OCI-LY3 (cell line): ENCODE measurements around the gene PRDX6.
"Not testable (repeated sequence)": the region's sequence is repeated elsewhere in the genome, so short reads cannot be mapped to it uniquely, and the experiment has no call there.

Experiments used
- H2AFZ ChIP-seq: fragments of 200-600, 300-600 bp; shearing (Covaris generic); 2 replicates; pipeline ENCODE4 v1.6.0; 2014; ENCODE audit warnings: antibody characterized with exemption, low read depth, low read length
- H3K27ac ChIP-seq: fragments of 200-600, 300-600 bp; sonication (generic); 2 replicates; pipeline ENCODE4 v1.5.1; 2014; ENCODE audit warnings: mild to moderate bottlenecking, low read length, moderate library complexity, mixed read lengths
- H3K27me3 ChIP-seq: fragments of 200-600, 300-600 bp; sonication (generic); 2 replicates; pipeline ENCODE4 v1.6.1; 2014; ENCODE audit warnings: low read depth, low read length, mixed read lengths
- H3K36me3 ChIP-seq: fragments of 200-600, 300-600 bp; sonication (generic); replicated peaks from 2 replicates; pipeline ENCODE3; 2014; ENCODE audit warnings: low read depth, low read length, mixed read lengths
- H3K4me1 ChIP-seq: fragments of 300-600, 200-600 bp; sonication (generic); 2 replicates; pipeline ENCODE4 v1.6.1; 2014; ENCODE audit warnings: low read length, mixed read lengths
- H3K4me2 ChIP-seq: fragments of 200-600, 300-600 bp; sonication (generic); 2 replicates; pipeline ENCODE4 v1.6.1; 2014; ENCODE audit warnings: low read length, mixed read lengths
- H3K4me3 ChIP-seq: fragments of 300-600, 200-600 bp; sonication (generic); 2 replicates; pipeline ENCODE4 v1.5.1; 2014; ENCODE audit warnings: antibody characterized with exemption, mild to moderate bottlenecking, low read length, moderate library complexity
- H3K79me2 ChIP-seq: fragments of 300-600, 200-600 bp; shearing (Covaris generic); 2 replicates; pipeline ENCODE4 v1.6.1; 2014; ENCODE audit warnings: mild to moderate bottlenecking, low read length, mixed read lengths
- H3K9ac ChIP-seq: fragments of 300-600, 200-600 bp; shearing (Covaris generic); 2 replicates; pipeline ENCODE4 v1.6.0; 2014; ENCODE audit warnings: mild to moderate bottlenecking, low read length, moderate library complexity
- H3K9me3 ChIP-seq: fragments of 200-600, 300-600 bp; shearing (Covaris generic); 2 replicates; pipeline ENCODE4 v1.6.1; 2014; ENCODE audit warnings: low read length, mixed read lengths; ENCODE audit not compliant: insufficient read depth
- H4K20me1 ChIP-seq: fragments of 200-600, 300-600 bp; sonication (generic); 2 replicates; pipeline ENCODE4 v1.6.1; 2016; ENCODE audit warnings: low read length, mixed read lengths; ENCODE audit not compliant: insufficient read depth
- CTCF ChIP-seq: fragments of 200-600, 300-600 bp; sonication (generic); IDR thresholded peaks from 2 replicates; pipeline ENCODE4 v1.5.1; 2014; ENCODE audit warnings: antibody characterized with exemption, low read length, low read depth
- EZH2phosphoT487 ChIP-seq: fragments of 200-600 bp; shearing (Covaris generic); IDR thresholded peaks from 2 replicates; pipeline ENCODE4 v1.6.1; 2018; ENCODE audit warnings: antibody characterized with exemption, mixed run types, low read depth

The PRDX6 gene

GRCh38 chr1:173474097-173474779 lies 2.9 kb upstream of the PRDX6 start:
- H4K20me1 ChIP-seq, result peaks cover 10% of the 10 kb centered on the region
- H3K27ac ChIP-seq, result no peak overlapping the region
- peaks cover 5% of the 10 kb centered on the region; the same call in 1 of the 2 replicates for H3K9me3 ChIP-seq
- H2AFZ ChIP-seq, result no peak overlapping the region
- H3K36me3 ChIP-seq, result peaks cover 14% of the 10 kb centered on the region
- H3K27me3 ChIP-seq, result no peaks in the 10 kb centered on the region
- peaks cover 26% of the 10 kb centered on the region for H3K79me2 ChIP-seq
- H3K9ac ChIP-seq, result no peak overlapping the region
- peaks cover 22% of the 10 kb centered on the region for H3K4me1 ChIP-seq
- no peak overlapping the region for H3K4me3 ChIP-seq
- no peak for TF ChIP-seq CTCF
- TF ChIP-seq EZH2phosphoT487, result no peak
- H3K4me2 ChIP-seq, result no peak overlapping the region

GRCh38 chr1:173474780-173475421 lies 2.2 kb upstream of the PRDX6 start:
- peaks cover 25% of the 10 kb centered on the region for H3K4me1 ChIP-seq
- not testable (repeated sequence) for H3K9me3 ChIP-seq, H3K27ac ChIP-seq, H3K4me3 ChIP-seq, H3K4me2 ChIP-seq, H3K27me3 ChIP-seq, H2AFZ ChIP-seq, H3K9ac ChIP-seq
- H3K36me3 ChIP-seq, result peaks cover 18% of the 10 kb centered on the region
- H4K20me1 ChIP-seq, result peaks cover 14% of the 10 kb centered on the region
- peaks cover 32% of the 10 kb centered on the region for H3K79me2 ChIP-seq

GRCh38 chr1:173475564-173476196 lies 1.5 kb upstream of the PRDX6 start:
- no peak overlapping the region for H3K27ac ChIP-seq
- peaks cover 24% of the 10 kb centered on the region for H3K36me3 ChIP-seq
- H3K4me1 ChIP-seq, result peaks cover 25% of the 10 kb centered on the region
- no peak overlapping the region for H2AFZ ChIP-seq
- peaks cover 20% of the 10 kb centered on the region for H4K20me1 ChIP-seq
- H3K4me2 ChIP-seq, result peak overlapping the region; percentile 87
- H3K9me3 ChIP-seq, result peaks cover 2% of the 10 kb centered on the region; the same call in 1 of the 2 replicates
- H3K9ac ChIP-seq, result peak overlapping the region; percentile 82
- H3K27me3 ChIP-seq, result no peaks in the 10 kb centered on the region
- peak overlapping the region; percentile 85 for H3K4me3 ChIP-seq
- peaks cover 35% of the 10 kb centered on the region for H3K79me2 ChIP-seq
- no peak for TF ChIP-seq CTCF
- no peak for TF ChIP-seq EZH2phosphoT487

- Histone ChIP-seq H3K9ac (peak overlapping the region; percentile 82), H3K27me3 (no peaks in the 10 kb centered on the region), H3K9me3 (no peaks in the 10 kb centered on the region), H3K27ac (peak overlapping the region; percentile 50; the same call in 1 of the 2 replicates), H3K79me2 (peaks cover 35% of the 10 kb centered on the region), H2AFZ (peak overlapping the region; percentile 96), H4K20me1 (peaks cover 20% of the 10 kb centered on the region), H3K4me3 (peak overlapping the region; percentile 85), H3K4me2 (peak overlapping the region; percentile 87), H3K4me1 (peaks cover 25% of the 10 kb centered on the region), H3K36me3 (peaks cover 30% of the 10 kb centered on the region)
- no peak for TF ChIP-seq CTCF
- no peak for TF ChIP-seq EZH2phosphoT487
Observed at GRCh38 chr1:173476197-173476664, 904 bp upstream of the PRDX6 start.
